ENCODE data around the gene EFCAB6.

DNA sequence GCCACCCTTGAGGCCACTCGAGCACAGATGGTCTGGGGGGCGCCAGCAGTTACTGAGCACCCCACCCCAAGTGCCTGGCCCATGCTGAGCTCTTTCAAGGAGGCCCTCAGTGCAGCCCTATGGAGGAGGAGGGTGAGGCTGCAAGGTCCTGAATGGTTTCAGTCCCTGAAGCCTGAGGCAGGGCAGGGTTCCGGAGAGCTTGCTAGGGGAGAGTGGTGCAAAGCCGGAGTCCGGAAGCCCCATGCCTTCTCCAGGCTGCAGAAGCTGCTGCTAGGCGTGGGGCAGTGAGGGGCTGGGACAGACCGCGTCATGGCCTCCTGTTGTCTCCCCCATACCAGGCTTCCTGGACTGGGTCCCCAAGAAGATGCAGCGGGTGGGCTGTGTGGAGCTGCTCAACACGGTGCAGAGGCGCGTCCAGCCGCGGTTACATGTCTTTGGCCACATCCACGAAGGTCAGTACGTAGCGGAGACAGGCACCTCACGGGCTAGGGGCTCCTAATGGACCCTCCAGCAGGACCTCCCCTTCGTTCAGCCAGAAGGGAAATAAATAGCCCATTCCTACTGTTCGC lies 309.7 kb downstream of the EFCAB6 start:
- TF ChIP-seq, protein P1, sequence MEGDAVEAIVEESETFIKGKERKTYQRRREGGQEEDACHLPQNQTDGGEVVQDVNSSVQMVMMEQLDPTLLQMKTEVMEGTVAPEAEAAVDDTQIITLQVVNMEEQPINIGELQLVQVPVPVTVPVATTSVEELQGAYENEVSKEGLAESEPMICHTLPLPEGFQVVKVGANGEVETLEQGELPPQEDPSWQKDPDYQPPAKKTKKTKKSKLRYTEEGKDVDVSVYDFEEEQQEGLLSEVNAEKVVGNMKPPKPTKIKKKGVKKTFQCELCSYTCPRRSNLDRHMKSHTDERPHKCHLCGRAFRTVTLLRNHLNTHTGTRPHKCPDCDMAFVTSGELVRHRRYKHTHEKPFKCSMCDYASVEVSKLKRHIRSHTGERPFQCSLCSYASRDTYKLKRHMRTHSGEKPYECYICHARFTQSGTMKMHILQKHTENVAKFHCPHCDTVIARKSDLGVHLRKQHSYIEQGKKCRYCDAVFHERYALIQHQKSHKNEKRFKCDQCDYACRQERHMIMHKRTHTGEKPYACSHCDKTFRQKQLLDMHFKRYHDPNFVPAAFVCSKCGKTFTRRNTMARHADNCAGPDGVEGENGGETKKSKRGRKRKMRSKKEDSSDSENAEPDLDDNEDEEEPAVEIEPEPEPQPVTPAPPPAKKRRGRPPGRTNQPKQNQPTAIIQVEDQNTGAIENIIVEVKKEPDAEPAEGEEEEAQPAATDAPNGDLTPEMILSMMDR (IDR thresholded peaks at IDR 0.05), result no peak
- TF ChIP-seq POLR2A (IDR thresholded peaks at IDR 0.05), result no peak
